Thoracic aorta (tissue), 2 donors: ENCODE measurements around the gene EEIG1. TPM values are rescaled to one million over a fixed set of nuclear protein-coding genes. Genes with fewer than 3 reads are reported as not detected.

Source experiments
- ATAC-seq: fragments of 150-250 bp; one replicate; pipeline ENCODE4 v1.8.0; 2017; ENCODE audit warnings: low read depth; ENCODE audit not compliant: insufficient number of reproducible peaks, low FRiP score
- DNase-seq: peaks from one replicate; pipeline ENCODE4 v3.0.0-alpha.2; 2020; ENCODE audit warnings: low spot score
- H3K27ac ChIP-seq, 2 donors: fragments of 200-600 bp; sonication (generic); 1 replicate in 1 of 2; 2 replicates in 1 of 2; pipeline ENCODE4 v1.5.1; 2016; ENCODE audit warnings: mild to moderate bottlenecking in 2 of 2, moderate library complexity in 2 of 2
- H3K27me3 ChIP-seq: fragments of 200-600 bp; sonication (generic); replicated peaks from 2 replicates; pipeline ENCODE4 v1.6.0; 2016; ENCODE audit warnings: mild to moderate bottlenecking; ENCODE audit not compliant: insufficient read depth
- H3K36me3 ChIP-seq: fragments of 200-600 bp; sonication (generic); one replicate; pipeline ENCODE4 v1.5.1; 2016
- H3K4me1 ChIP-seq, 2 donors: fragments of 200-600 bp; sonication (generic); 1 replicate in 1 of 2; 2 replicates in 1 of 2; pipeline versions ENCODE4 v1.5.1 to v1.6.0; 2016; ENCODE audit warnings: low read depth in 2 of 2, mild to moderate bottlenecking in 1 of 2; ENCODE audit not compliant: control insufficient read depth in 1 of 2
- H3K4me3 ChIP-seq: fragments of 200-600 bp; sonication (generic); 2 replicates; pipeline ENCODE4 v1.5.1; 2016; ENCODE audit warnings: mild to moderate bottlenecking
- H3K9me3 ChIP-seq: fragments of 200-600 bp; sonication (generic); 2 replicates; pipeline ENCODE4 v1.5.1; 2016
- CTCF ChIP-seq: fragments of 200-600 bp; sonication (generic); IDR thresholded peaks from one replicate; pipeline ENCODE4 v1.5.1; 2019; ENCODE audit warnings: antibody characterized with exemption
- total RNA-seq, 2 donors: library from RNA; depleted of rRNA; stranded (reverse); fragments of >200 nt; gene quantifications; one replicate each; pipeline versions ENCODE4 v1.1.0 to v1.2.3, GENCODE V29; 2016

The EEIG1 gene
- total RNA-seq, 2 donors from 2014 or later = 20.4 to 26.5 TPM

DNA sequence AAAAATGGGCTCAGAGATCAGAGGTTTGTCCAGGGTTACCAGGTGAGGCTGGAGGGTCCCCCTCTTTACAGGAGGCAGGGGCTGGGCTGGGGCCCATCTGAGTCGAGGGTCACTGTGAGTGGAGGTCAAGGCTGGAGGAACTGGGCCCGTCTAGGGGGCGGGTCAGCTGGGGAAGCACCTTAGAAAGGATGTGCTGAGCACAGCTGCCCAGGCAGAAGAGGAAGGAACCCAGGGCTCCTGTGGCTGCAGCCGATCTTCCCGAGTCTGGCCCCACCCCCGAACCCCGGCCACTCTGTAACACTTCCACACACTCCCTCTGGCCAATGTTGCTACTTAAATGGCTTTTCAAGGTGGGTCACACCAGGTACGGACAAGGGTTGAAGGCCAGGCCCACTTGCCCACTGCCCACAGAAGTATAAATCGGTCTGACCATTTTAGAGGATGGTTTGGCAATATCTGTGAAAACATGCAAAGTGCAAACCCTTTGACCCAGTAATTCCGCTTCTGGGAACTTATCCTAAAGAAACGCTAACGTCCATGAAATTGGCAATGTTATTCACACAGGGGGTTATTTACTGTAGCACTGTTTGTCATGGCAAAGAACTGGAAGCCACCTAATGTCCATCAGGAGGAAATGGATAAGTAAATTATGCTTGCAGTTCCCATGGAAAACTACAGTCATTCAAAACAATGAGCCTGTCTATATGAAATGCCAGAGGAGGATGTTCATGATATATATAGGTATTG is 30.5 kb upstream of the EEIG1 start:
- TF ChIP-seq CTCF = no peak
- Histone ChIP-seq H3K4me3 (no peak overlapping the region), H3K27ac (no peak overlapping the region), H3K27me3 (no peaks in the 10 kb centered on the region), H3K4me1 (no peaks in the 10 kb centered on the region), H3K9me3 (no peaks in the 10 kb centered on the region), H3K36me3 (no peaks in the 10 kb centered on the region)
- no peak for DNase-seq
- ATAC-seq = no peak

GRCh38 chr9:128009639-128010038 is 28.9 kb upstream of the EEIG1 start:
- Histone ChIP-seq H3K4me1 (no peaks in the 10 kb centered on the region), H3K9me3 (no peaks in the 10 kb centered on the region), H3K27ac (no peak overlapping the region), H3K27me3 (no peaks in the 10 kb centered on the region), H3K36me3 (no peaks in the 10 kb centered on the region), H3K4me3 (no peak overlapping the region)
- no peak for TF ChIP-seq CTCF
- no peak for DNase-seq
- ATAC-seq = no peak

DNA sequence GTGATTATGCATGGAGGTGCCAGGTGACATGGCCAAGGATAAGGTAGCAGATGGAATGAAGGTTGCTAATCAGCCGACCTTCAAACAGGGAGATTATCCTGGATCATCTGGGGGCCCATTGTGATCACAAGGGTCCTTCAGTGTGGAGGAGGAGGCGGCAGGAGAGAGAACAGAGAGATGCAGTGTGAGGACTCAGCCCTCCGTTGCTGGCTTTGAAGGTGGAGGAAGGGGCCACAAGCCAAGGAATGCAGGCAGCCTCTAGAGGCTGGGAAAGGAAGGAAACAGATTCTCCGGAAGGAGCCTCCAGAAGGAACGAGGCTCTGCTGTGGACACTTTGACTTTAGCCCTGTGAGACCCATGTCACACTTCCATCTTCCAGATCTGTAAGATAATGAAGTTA is 27.4 kb upstream of the EEIG1 start:
- no peaks in the 10 kb centered on the region for H3K4me1 ChIP-seq
- no peak for ATAC-seq
- H3K27ac ChIP-seq = no peak overlapping the region
- TF ChIP-seq CTCF = no peak
- no peak for DNase-seq
- H3K27me3 ChIP-seq = no peaks in the 10 kb centered on the region
- H3K4me3 ChIP-seq = no peak overlapping the region
- no peaks in the 10 kb centered on the region for H3K36me3 ChIP-seq
- no peaks in the 10 kb centered on the region for H3K9me3 ChIP-seq

- TF ChIP-seq CTCF = no peak
- ATAC-seq (no peak), DNase-seq (no peak)
Observed at GRCh38 chr9:128007566-128008138, 26.9 kb upstream of the EEIG1 start.

DNA sequence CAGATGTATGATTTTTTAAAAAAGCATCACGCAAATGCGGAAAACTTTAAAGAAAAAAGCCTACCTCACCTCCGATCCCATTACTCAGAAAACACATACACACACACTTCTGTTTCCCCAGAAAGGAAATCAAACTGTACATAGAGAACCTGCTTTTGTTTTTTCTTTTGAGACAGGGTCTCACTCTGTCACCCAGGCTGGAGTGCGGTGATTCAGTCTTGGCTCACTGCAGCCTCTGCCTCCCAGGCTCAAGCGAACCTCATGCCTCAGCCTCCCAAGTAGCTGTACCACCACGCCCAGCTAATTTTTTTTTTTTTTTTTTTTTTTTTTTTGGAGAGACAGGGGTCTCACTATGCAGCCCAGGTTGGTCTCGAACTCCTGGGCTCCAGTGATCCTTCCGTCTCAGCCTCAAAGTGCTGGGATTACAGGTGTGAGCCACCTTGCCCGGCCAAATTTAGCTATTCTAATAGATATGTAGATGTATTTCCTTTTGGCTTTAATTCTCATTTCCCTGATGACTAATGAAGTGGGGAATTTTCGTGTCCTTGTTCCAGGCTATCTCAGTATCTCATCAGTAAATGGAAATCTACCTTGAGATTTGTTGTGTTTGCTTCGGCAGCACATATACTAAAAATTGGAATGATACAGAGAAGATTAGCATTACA is 25.7 kb upstream of the EEIG1 start:
- Histone ChIP-seq H3K27ac (no peak overlapping the region), H3K4me1 (no peaks in the 10 kb centered on the region), H3K27me3 (no peaks in the 10 kb centered on the region), H3K36me3 (no peaks in the 10 kb centered on the region), H3K4me3 (no peak overlapping the region), H3K9me3 (no peaks in the 10 kb centered on the region)
- TF ChIP-seq CTCF = no peak
- DNase-seq = no peak
- ATAC-seq = no peak

More at GRCh38 chr9:128007566-128008138, 26.9 kb upstream of the EEIG1 start:
- no peaks in the 10 kb centered on the region for H3K9me3 ChIP-seq
- H3K4me3 ChIP-seq = no peak overlapping the region
- no peak overlapping the region for H3K27ac ChIP-seq
- H3K27me3 ChIP-seq = no peaks in the 10 kb centered on the region
- no peaks in the 10 kb centered on the region for H3K4me1 ChIP-seq
- no peaks in the 10 kb centered on the region for H3K36me3 ChIP-seq
